ENCODE data around the gene ZYX.

DNA sequence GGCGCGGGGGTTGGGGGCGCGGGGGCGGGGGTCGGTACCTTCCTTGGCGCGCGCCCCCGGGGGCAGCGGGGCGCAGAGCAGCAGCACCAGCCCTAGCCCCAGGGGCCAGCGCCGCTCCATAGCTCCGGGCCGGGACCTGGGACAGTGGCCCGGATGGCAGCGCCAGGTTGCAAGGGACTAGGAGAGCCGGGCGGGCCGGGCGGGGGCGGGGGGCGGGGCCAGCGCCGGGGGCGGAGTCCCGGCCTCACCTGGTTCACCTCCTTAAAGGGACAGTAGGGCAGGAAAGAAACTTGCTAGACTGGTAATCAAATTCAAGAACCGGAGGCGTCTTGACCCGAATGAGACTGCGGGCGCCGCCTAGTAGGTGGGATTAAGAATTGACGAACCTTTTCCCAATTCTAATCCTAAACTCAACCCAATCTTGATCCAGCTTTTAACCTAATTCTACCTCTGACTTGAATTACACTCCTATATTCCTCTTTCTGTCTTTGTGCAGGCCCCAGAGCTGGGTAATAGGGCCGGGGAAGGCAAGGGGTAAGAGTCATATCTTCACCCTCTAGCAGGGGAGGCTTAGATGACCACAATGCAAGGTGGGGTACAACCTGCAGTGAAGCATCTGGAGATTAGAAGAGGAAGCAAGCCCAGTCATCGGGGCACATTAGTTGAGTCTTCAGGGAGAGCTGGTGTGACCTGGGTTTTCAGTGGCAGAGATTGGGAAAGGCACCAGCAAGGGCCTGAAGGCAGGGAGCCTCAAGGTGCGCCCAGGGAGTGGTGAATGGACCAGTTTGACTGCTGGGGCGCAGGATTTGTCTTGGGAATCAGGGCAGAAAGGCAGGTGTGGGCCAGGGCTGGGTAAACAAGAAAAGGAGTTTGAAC lies 27.8 kb downstream of the ZYX start, which contains the start of gene EPHA1:
- TF ChIP-seq CTCF (IDR thresholded peaks at IDR 0.05): no peak
- no peak for TF ChIP-seq POLR2A (IDR thresholded peaks at IDR 0.05)
- no peak for TF ChIP-seq POLR2AphosphoS5 (IDR thresholded peaks at IDR 0.05; ENCODE audit: insufficient read depth in 1 of 2, low read depth in 1 of 2)

Data from vagina (tissue), 2 donors.